ENCODE data around the gene VWA5B1. TPM values are rescaled to one million over a fixed set of nuclear protein-coding genes. Genes with fewer than 3 reads are reported as not detected.
A peak's percentile ranks its signal among the peaks of the same experiment; 100 is the strongest.

The VWA5B1 gene
- total and polyA plus RNA-seq, 5 experiments from 2014 or later = 0.06 TPM; not detected in 4

GRCh38 chr1:20318971-20319370 is 28.3 kb downstream of the VWA5B1 start:
- no peak for ATAC-seq
- H3K9me3 Mint-ChIP-seq = no peaks in the 10 kb centered on the region
- POLR2A ChIA-PET = no interaction called here
- DNase-seq = no peak
- peaks cover 6 to 47% (median 23%) of the 10 kb centered on the region in 5 donors for H3K27me3 Mint-ChIP-seq
- no peak overlapping the region for H3K4me3 Mint-ChIP-seq
- peaks cover 11 to 24% (median 18%) of the 10 kb centered on the region in 4 donors for H3K4me1 Mint-ChIP-seq
- H3K36me3 Mint-ChIP-seq = no peaks in the 10 kb centered on the region
- no peak overlapping the region for H3K27ac Mint-ChIP-seq

GRCh38 chr1:20319456-20320220 is 29.0 kb downstream of the VWA5B1 start:
- Mint-ChIP-seq H3K9me3 (no peaks in the 10 kb centered on the region), H3K4me3 (no peak overlapping the region), H3K36me3 (no peaks in the 10 kb centered on the region), H3K27me3 (peaks cover 6 to 46% (median 23%) of the 10 kb centered on the region in 5 donors), H3K27ac (no peak overlapping the region), H3K4me1 (peaks cover 11 to 24% (median 18%) of the 10 kb centered on the region in 4 donors)
- DNase-seq (peak in 1 of 10 donors; percentile 14), ATAC-seq (no peak)
- POLR2A ChIA-PET = no interaction called here

- Mint-ChIP-seq H3K4me1 (peaks cover 11 to 24% (median 18%) of the 10 kb centered on the region in 4 donors), H3K27me3 (peaks cover 1 to 42% (median 17%) of the 10 kb centered on the region in 5 donors), H3K4me3 (peak overlapping the region in 1 of 10 donors; percentile 53), H3K36me3 (no peaks in the 10 kb centered on the region), H3K27ac (peak overlapping the region in 2 of 10 donors; percentile 15 to 19), H3K9me3 (no peaks in the 10 kb centered on the region)
- POLR2A ChIA-PET = interaction anchor here (0.7 kb wide), 1 partner anchor 928 kb away, joined by 5 read pairs; no protein-coding TSS in a partner anchor
- DNase-seq = no peak
- no peak for ATAC-seq
Observed at GRCh38 chr1:20320704-20321103, 30.0 kb downstream of the VWA5B1 start.

- no peaks in the 10 kb centered on the region for H3K36me3 Mint-ChIP-seq
- peak overlapping the region in 7 of 10 donors; percentile 9 to 82 (median 38) for H3K27ac Mint-ChIP-seq
- no peak for ATAC-seq
- peaks cover 1 to 38% (median 18%) of the 10 kb centered on the region in 5 donors for H3K27me3 Mint-ChIP-seq
- peak overlapping the region in 9 of 10 donors; percentile 11 to 79 (median 42) for H3K4me3 Mint-ChIP-seq
- H3K9me3 Mint-ChIP-seq = no peaks in the 10 kb centered on the region
- POLR2A ChIA-PET = interaction anchor here (0.7 kb wide), 1 partner anchor 928 kb away, joined by 5 read pairs; no protein-coding TSS in a partner anchor
- no peak for DNase-seq
- H3K4me1 Mint-ChIP-seq = peaks cover 11 to 24% (median 18%) of the 10 kb centered on the region in 4 donors
Observed at GRCh38 chr1:20321573-20321972, 30.9 kb downstream of the VWA5B1 start.

GRCh38 chr1:20322081-20322824 is 31.6 kb downstream of the VWA5B1 start:
- DNase-seq = no peak
- peak overlapping the region; percentile 9 to 82 (median 50) for H3K27ac Mint-ChIP-seq
- no peaks in the 10 kb centered on the region for H3K36me3 Mint-ChIP-seq
- no peak for ATAC-seq
- H3K4me3 Mint-ChIP-seq = peak overlapping the region; percentile 20 to 79 (median 42)
- no peaks in the 10 kb centered on the region for H3K9me3 Mint-ChIP-seq
- H3K27me3 Mint-ChIP-seq = peaks cover 2 to 43% (median 24%) of the 10 kb centered on the region in 5 donors
- peaks cover 11 to 24% (median 18%) of the 10 kb centered on the region in 4 donors for H3K4me1 Mint-ChIP-seq
- POLR2A ChIA-PET = no interaction called here

GRCh38 chr1:20322825-20323612 is 32.3 kb downstream of the VWA5B1 start:
- Mint-ChIP-seq H3K27ac (peak overlapping the region in 8 of 10 donors; percentile 31 to 91 (median 64)), H3K4me1 (peaks cover 11 to 24% (median 18%) of the 10 kb centered on the region in 4 donors), H3K36me3 (no peaks in the 10 kb centered on the region), H3K4me3 (peak overlapping the region in 6 of 10 donors; percentile 19 to 79 (median 52)), H3K9me3 (no peaks in the 10 kb centered on the region), H3K27me3 (peaks cover 4 to 51% (median 29%) of the 10 kb centered on the region in 5 donors)
- ATAC-seq (peak; percentile 47 to 59), DNase-seq (peak in 2 of 10 donors; percentile 12 to 13)
- POLR2A ChIA-PET = no interaction called here

GRCh38 chr1:20323613-20323920 is 32.9 kb downstream of the VWA5B1 start:
- POLR2A ChIA-PET = no interaction called here
- no peak overlapping the region for H3K4me3 Mint-ChIP-seq

GRCh38 chr1:20324704-20325406 is 34.2 kb downstream of the VWA5B1 start:
- POLR2A ChIA-PET = no interaction called here
- H3K4me1 Mint-ChIP-seq = peaks cover 11 to 24% (median 18%) of the 10 kb centered on the region in 4 donors
- DNase-seq = no peak

More at GRCh38 chr1:20323613-20323920, 32.9 kb downstream of the VWA5B1 start:
- H3K36me3 Mint-ChIP-seq = no peaks in the 10 kb centered on the region
- H3K27ac Mint-ChIP-seq = peak overlapping the region in 2 of 10 donors; percentile 72 to 82
- peaks cover 11 to 24% (median 18%) of the 10 kb centered on the region in 4 donors for H3K4me1 Mint-ChIP-seq
- ATAC-seq (no peak), DNase-seq (no peak)
- H3K9me3 Mint-ChIP-seq = no peaks in the 10 kb centered on the region
- peaks cover 5 to 52% (median 30%) of the 10 kb centered on the region in 5 donors for H3K27me3 Mint-ChIP-seq

GRCh38 chr1:20325407-20325843 is 34.8 kb downstream of the VWA5B1 start:
- H3K27me3 Mint-ChIP-seq = peaks cover 8 to 51% (median 29%) of the 10 kb centered on the region in 5 donors
- peaks cover 11 to 24% (median 18%) of the 10 kb centered on the region in 4 donors for H3K4me1 Mint-ChIP-seq
- H3K27ac Mint-ChIP-seq = no peak overlapping the region
- H3K9me3 Mint-ChIP-seq = no peaks in the 10 kb centered on the region
- no peak for DNase-seq
- ATAC-seq = no peak
- POLR2A ChIA-PET = no interaction called here
- H3K36me3 Mint-ChIP-seq = no peaks in the 10 kb centered on the region
- H3K4me3 Mint-ChIP-seq = no peak overlapping the region

More at GRCh38 chr1:20324704-20325406, 34.2 kb downstream of the VWA5B1 start:
- no peak for ATAC-seq
- H3K36me3 Mint-ChIP-seq = no peaks in the 10 kb centered on the region
- no peak overlapping the region for H3K4me3 Mint-ChIP-seq
- no peaks in the 10 kb centered on the region for H3K9me3 Mint-ChIP-seq
- H3K27ac Mint-ChIP-seq = no peak overlapping the region
- H3K27me3 Mint-ChIP-seq = peaks cover 8 to 52% (median 26%) of the 10 kb centered on the region in 5 donors

GRCh38 chr1:20325844-20326420 is 35.3 kb downstream of the VWA5B1 start:
- H3K36me3 Mint-ChIP-seq = no peaks in the 10 kb centered on the region
- no peak overlapping the region for H3K27ac Mint-ChIP-seq
- no peak for DNase-seq
- H3K4me1 Mint-ChIP-seq = peaks cover 11 to 19% (median 16%) of the 10 kb centered on the region in 4 donors
- ATAC-seq = no peak
- H3K9me3 Mint-ChIP-seq = no peaks in the 10 kb centered on the region
- POLR2A ChIA-PET = no interaction called here
- peaks cover 8 to 51% (median 29%) of the 10 kb centered on the region in 5 donors for H3K27me3 Mint-ChIP-seq
- no peak overlapping the region for H3K4me3 Mint-ChIP-seq

GRCh38 chr1:20327467-20327866 is 36.8 kb downstream of the VWA5B1 start:
- Mint-ChIP-seq H3K4me1 (peaks cover 2 to 8% (median 3%) of the 10 kb centered on the region in 4 donors), H3K27ac (no peak overlapping the region), H3K4me3 (no peak overlapping the region)

More at GRCh38 chr1:20327467-20327866, 36.8 kb downstream of the VWA5B1 start:
- DNase-seq = no peak
- POLR2A ChIA-PET = no interaction called here
- Mint-ChIP-seq H3K36me3 (no peaks in the 10 kb centered on the region), H3K27me3 (peaks cover 6 to 42% (median 21%) of the 10 kb centered on the region in 5 donors), H3K9me3 (no peaks in the 10 kb centered on the region)
- ATAC-seq = no peak
